PC-3 (cell line): ENCODE measurements around the gene A3GALT2. TPM values are rescaled to one million over a fixed set of nuclear protein-coding genes. Genes with fewer than 3 reads are reported as not detected.

Experiments
- ATAC-seq: fragments of 200-7000 bp; cut with Tn5 transposase; 2 replicates; pipeline ENCODE4 v1.9.1; 2020; ENCODE audit warnings: mild to moderate bottlenecking, moderate library complexity
- BruUV-seq: library from RNA; stranded (reverse); fragments of 400-500 nt; replicated peaks from 2 replicates; lab custom pipeline; 2021; lab: Mats Ljungman, UMichigan
- CTCF ChIA-PET: fragments of 300-600 bp; sonication (Branson Sonifier 250); formaldehyde crosslinking; loops from one replicate; lab custom pipeline; 2022; ENCODE audit warnings: antibody characterized with exemption; lab: Charles Lee
- POLR2A ChIA-PET: fragments of 300-600 bp; sonication (Branson Sonifier 250); formaldehyde crosslinking; loops from one replicate; lab custom pipeline; 2022; ENCODE audit warnings: antibody characterized with exemption; ENCODE audit not compliant: unreplicated experiment; lab: Charles Lee
- DNase-seq: peaks from one replicate; pipeline ENCODE4 v3.0.0-alpha.2; 2015
- H2AFZ ChIP-seq: fragments of 300-600 bp; sonication (generic); 2 replicates; pipeline ENCODE4 v1.6.0; 2016; ENCODE audit warnings: antibody characterized with exemption, low read length
- H3F3A ChIP-seq: fragments of 300-600 bp; sonication (generic); one replicate; pipeline ENCODE4 v1.6.0; 2017; ENCODE audit warnings: antibody characterized with exemption, low read length, control low read depth, mild to moderate bottlenecking; ENCODE audit not compliant: unreplicated experiment
- H3K27ac ChIP-seq: fragments of 300-600 bp; sonication (generic); 2 replicates; pipeline ENCODE4 v1.5.1; 2016; ENCODE audit warnings: mild to moderate bottlenecking, low read length
- H3K27me3 ChIP-seq: fragments of 300-600 bp; sonication (generic); 2 replicates; pipeline ENCODE4 v1.6.1; 2016; ENCODE audit warnings: low read length, mixed read lengths
- H3K36me3 ChIP-seq: fragments of 300-600 bp; sonication (generic); 2 replicates; pipeline ENCODE4 v1.6.1; 2016; ENCODE audit warnings: low read depth, mixed run types, low read length, mixed read lengths
- H3K4me1 ChIP-seq: fragments of 300-600 bp; sonication (generic); 2 replicates; pipeline ENCODE4 v1.5.1; 2016; ENCODE audit warnings: low read length; ENCODE audit not compliant: insufficient read depth
- H3K4me2 ChIP-seq: fragments of 300-600 bp; sonication (generic); 2 replicates; pipeline ENCODE4 v1.6.0; 2016; ENCODE audit warnings: low read length
- H3K4me3 ChIP-seq: fragments of 300-600 bp; sonication (generic); 2 replicates; pipeline ENCODE4 v1.5.1; 2016; ENCODE audit warnings: mild to moderate bottlenecking, low read length, mixed read lengths
- H3K79me2 ChIP-seq: fragments of 300-600 bp; sonication (generic); 2 replicates; pipeline ENCODE4 v1.6.1; 2017; ENCODE audit warnings: low read length, mixed read lengths
- H3K9ac ChIP-seq: fragments of 300-600 bp; sonication (generic); 2 replicates; pipeline ENCODE4 v1.6.0; 2016; ENCODE audit warnings: mild to moderate bottlenecking, low read length
- H3K9me2 ChIP-seq: fragments of 300-600 bp; sonication (generic); replicated peaks from 2 replicates; pipeline ENCODE4 v1.6.1; 2016; ENCODE audit warnings: mixed run types, low read length, mixed read lengths
- H3K9me3 ChIP-seq: fragments of 300-600 bp; sonication (generic); 2 replicates; pipeline ENCODE4 v1.6.1; 2016; ENCODE audit warnings: low read length, mixed read lengths
- H4K20me1 ChIP-seq: fragments of 300-600 bp; sonication (generic); 2 replicates; pipeline ENCODE4 v1.6.1; 2016; ENCODE audit warnings: low read length, mixed read lengths
- CTCF ChIP-seq: fragments of 300-600 bp; sonication (generic); conservative IDR thresholded peaks from 2 replicates; pipeline ENCODE4 v1.5.1; 2017; ENCODE audit warnings: antibody characterized with exemption, low read depth, mild to moderate bottlenecking, low read length
- EZH2 ChIP-seq: fragments of 300-600 bp; sonication (generic); IDR thresholded peaks from one replicate; pipeline ENCODE4 v1.6.1; 2017; ENCODE audit warnings: antibody characterized with exemption, mild to moderate bottlenecking, low read length; ENCODE audit not compliant: unreplicated experiment
- EZH2phosphoT487 ChIP-seq: fragments of 300-600 bp; sonication (generic); IDR thresholded peaks from 2 replicates; pipeline ENCODE4 v1.6.1; 2018; ENCODE audit warnings: mild to moderate bottlenecking, antibody characterized with exemption, low read length, borderline replicate concordance
- intact Hi-C: fragments of 100-400 bp; cut with micrococcal nuclease; formaldehyde crosslinking; loops from 2 replicates; pipeline ENCODE4 v1.9.0; 2023
- total RNA-seq: library from RNA; depleted of rRNA; stranded (reverse); fragments of >200 nt; gene quantifications from 2 replicates; pipeline ENCODE4 v1.2.3, GENCODE V29; 2014

A3GALT2 gene
- total RNA-seq, 1 experiment from 2014 or later, result not detected

- BruUV-seq, result no TSS peak
- POLR2A ChIA-PET, result no interaction called here
- no peak for TF ChIP-seq EZH2phosphoT487
- TF ChIP-seq CTCF, result no peak
- TF ChIP-seq EZH2, result no peak
- ATAC-seq, result no peak
- DNase-seq, result no peak
- Histone ChIP-seq H2AFZ (no peak overlapping the region), H3K9me3 (no peaks in the 10 kb centered on the region), H3F3A (no peaks in the 10 kb centered on the region), H4K20me1 (no peaks in the 10 kb centered on the region), H3K4me3 (no peak overlapping the region), H3K36me3 (no peaks in the 10 kb centered on the region), H3K9me2 (no peaks in the 10 kb centered on the region), H3K4me1 (no peaks in the 10 kb centered on the region), H3K27ac (no peak overlapping the region), H3K27me3 (no peaks in the 10 kb centered on the region), H3K4me2 (no peak overlapping the region), H3K9ac (no peak overlapping the region), H3K79me2 (no peaks in the 10 kb centered on the region)
- CTCF ChIA-PET, result no interaction called here
- intact Hi-C loops, result no loop called here
These were observed 39.2 kb downstream of the A3GALT2 start for GRCh38 chr1:33281554-33282303.

GRCh38 chr1:33280091-33280661 lies 40.7 kb downstream of the A3GALT2 start:
- ChIA-PET CTCF (no interaction called here), POLR2A (no interaction called here)
- no peaks in the 10 kb centered on the region for H3K79me2 ChIP-seq
- no peaks in the 10 kb centered on the region for H3K9me2 ChIP-seq
- no peaks in the 10 kb centered on the region for H3K36me3 ChIP-seq
- H3K27me3 ChIP-seq, result no peaks in the 10 kb centered on the region
- H3K9me3 ChIP-seq, result no peaks in the 10 kb centered on the region
- H3K9ac ChIP-seq, result no peak overlapping the region
- DNase-seq (no peak), ATAC-seq (no peak)
- BruUV-seq, result no TSS peak
- no peak for TF ChIP-seq CTCF
- TF ChIP-seq EZH2phosphoT487, result no peak
- TF ChIP-seq EZH2, result no peak
- H3K4me3 ChIP-seq, result no peak overlapping the region
- H2AFZ ChIP-seq, result no peak overlapping the region
- intact Hi-C loops, result no loop called here
- H4K20me1 ChIP-seq, result no peaks in the 10 kb centered on the region
- H3K27ac ChIP-seq, result no peak overlapping the region
- H3K4me2 ChIP-seq, result no peak overlapping the region
- H3K4me1 ChIP-seq, result no peaks in the 10 kb centered on the region
- no peaks in the 10 kb centered on the region for H3F3A ChIP-seq

- Histone ChIP-seq H3K4me3 (no peak overlapping the region), H3K36me3 (no peaks in the 10 kb centered on the region), H4K20me1 (no peaks in the 10 kb centered on the region), H3K9me2 (no peaks in the 10 kb centered on the region), H2AFZ (no peak overlapping the region), H3K9ac (no peak overlapping the region), H3K27ac (no peak overlapping the region), H3K4me2 (no peak overlapping the region), H3K79me2 (no peaks in the 10 kb centered on the region), H3F3A (no peaks in the 10 kb centered on the region), H3K4me1 (peaks cover 4% of the 10 kb centered on the region; the same call in 1 of the 2 replicates), H3K9me3 (no peaks in the 10 kb centered on the region), H3K27me3 (no peaks in the 10 kb centered on the region)
- no peak for TF ChIP-seq EZH2
- no peak for TF ChIP-seq CTCF
- no peak for TF ChIP-seq EZH2phosphoT487
- CTCF ChIA-PET, result interaction anchor here (2.0 kb wide), 1 partner anchor 18 kb away, joined by 6 read pairs; no protein-coding TSS in a partner anchor
- POLR2A ChIA-PET, result no interaction called here
- intact Hi-C loops, result no loop called here
- DNase-seq (no peak), ATAC-seq (no peak)
- BruUV-seq, result no TSS peak
These were observed 43.3 kb downstream of the A3GALT2 start for GRCh38 chr1:33277488-33278084.
